ENCODE data around the gene BNC2.

Gene BNC2

DNA sequence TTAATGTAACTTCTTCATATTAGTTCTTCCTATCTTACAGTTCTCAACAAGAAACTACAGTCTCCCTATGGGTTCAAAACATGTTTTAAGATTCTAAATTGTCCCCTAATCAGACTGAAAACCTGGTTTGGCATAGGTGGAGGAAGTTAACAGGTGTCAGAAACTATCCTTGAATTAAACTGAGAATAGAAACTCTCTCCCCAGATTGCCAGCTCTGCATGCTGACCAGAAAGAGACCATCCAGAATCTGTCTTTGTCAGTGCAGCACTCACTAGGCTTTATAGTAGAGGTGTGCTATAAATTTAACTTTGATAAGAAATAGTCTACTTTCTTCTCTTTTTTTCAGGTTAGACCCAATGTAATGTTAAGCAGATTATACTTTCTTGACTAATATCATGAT is 63.8 kb downstream of the BNC2 start:
- H3K4me1 Mint-ChIP-seq: no peaks in the 10 kb centered on the region
- ATAC-seq: no peak
- H3K4me3 Mint-ChIP-seq: no peak overlapping the region
- H3K9me3 Mint-ChIP-seq: no peaks in the 10 kb centered on the region
- DNase-seq (ENCODE audit: low spot score in 2 of 2): no peak
- H3K36me3 Mint-ChIP-seq: no peaks in the 10 kb centered on the region
- no peak overlapping the region for H3K27ac Mint-ChIP-seq

DNA sequence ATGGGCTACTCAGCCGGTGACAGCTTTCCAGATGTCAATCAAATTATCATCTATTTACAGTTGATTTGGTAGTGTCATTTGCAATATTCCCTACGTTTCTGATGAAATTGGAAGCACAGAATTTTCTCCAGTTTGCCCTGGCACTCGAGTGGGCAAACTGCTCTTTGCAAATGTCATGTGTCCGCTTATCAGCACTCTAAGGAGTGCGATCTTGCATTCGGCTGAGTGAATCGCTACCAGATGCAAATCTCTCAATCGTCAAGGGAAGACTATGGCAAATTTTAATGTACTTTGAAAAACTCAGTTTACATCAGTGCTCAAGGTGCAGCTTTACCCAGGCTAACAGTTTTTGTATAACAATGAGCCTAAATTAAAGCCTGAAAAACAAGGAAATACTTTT is 66.8 kb downstream of the BNC2 start:
- no peaks in the 10 kb centered on the region for H3K9me3 Mint-ChIP-seq
- no peak for ATAC-seq
- no peaks in the 10 kb centered on the region for H3K36me3 Mint-ChIP-seq
- DNase-seq (ENCODE audit: low spot score in 2 of 2): no peak
- H3K4me1 Mint-ChIP-seq: no peaks in the 10 kb centered on the region
- H3K27ac Mint-ChIP-seq: no peak overlapping the region
- no peak overlapping the region for H3K4me3 Mint-ChIP-seq

DNA sequence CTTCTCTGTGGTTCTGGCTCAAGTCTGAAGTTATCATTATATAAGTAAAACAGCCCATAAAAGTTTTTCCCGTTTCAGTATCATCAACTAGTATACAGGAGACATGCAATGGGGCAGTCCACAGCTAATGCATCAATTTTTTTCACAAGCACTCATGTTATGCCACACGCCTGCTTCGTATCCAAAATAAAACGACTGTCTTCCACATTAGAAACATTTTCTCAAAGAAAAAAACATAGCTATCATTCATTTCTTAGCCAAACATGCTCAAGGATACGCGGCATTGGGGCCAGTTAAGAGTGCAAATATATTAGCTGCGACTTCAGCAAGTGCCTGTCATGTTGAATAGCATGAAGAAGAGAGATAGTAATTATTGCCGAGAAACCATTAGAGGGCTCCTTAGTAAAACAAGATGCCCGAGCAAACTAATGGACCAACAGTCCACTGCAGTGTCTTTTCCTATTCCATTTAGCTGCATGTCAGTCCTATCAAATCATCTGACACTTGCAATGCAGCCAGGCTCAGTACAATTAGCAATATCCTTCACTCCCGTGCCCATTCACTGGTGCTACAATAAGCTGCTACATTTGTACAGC is 68.5 kb downstream of the BNC2 start:
- H3K36me3 Mint-ChIP-seq: no peaks in the 10 kb centered on the region
- no peaks in the 10 kb centered on the region for H3K9me3 Mint-ChIP-seq
- ATAC-seq (no peak), DNase-seq (ENCODE audit: low spot score in 2 of 2) (no peak)
- no peaks in the 10 kb centered on the region for H3K4me1 Mint-ChIP-seq
- H3K4me3 Mint-ChIP-seq: no peak overlapping the region
- no peak overlapping the region for H3K27ac Mint-ChIP-seq

DNA sequence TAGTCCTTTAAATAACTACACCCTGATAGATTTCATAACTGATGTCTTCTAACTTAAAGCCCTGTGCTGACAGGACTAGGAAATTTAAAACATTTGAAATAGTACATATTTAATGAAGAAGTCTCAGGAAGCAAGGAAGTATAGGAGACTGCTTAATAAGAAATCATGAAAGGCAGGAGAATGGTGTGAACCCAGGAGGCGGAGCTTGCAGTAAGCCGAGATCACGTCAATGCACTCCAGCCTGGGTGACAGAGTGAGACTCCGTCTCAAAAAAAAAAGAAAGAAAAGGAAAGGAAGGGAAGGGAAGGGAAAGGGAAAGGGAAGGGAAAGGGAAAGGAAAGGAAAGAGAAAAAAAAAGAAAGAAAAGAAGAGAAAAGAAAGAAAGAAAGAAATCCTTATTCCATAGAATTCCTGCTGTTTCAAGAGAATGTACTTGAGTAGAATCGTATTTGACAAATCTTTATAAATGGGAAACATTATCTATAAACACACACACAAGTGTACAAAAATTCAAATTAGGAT is 74.1 kb downstream of the BNC2 start:
- H3K4me3 Mint-ChIP-seq: no peak overlapping the region
- DNase-seq (ENCODE audit: low spot score in 2 of 2) (no peak), ATAC-seq (no peak)
- peaks cover 4% of the 10 kb centered on the region for H3K9me3 Mint-ChIP-seq
- no peaks in the 10 kb centered on the region for H3K36me3 Mint-ChIP-seq
- H3K4me1 Mint-ChIP-seq: no peaks in the 10 kb centered on the region
- no peak overlapping the region for H3K27ac Mint-ChIP-seq

DNA sequence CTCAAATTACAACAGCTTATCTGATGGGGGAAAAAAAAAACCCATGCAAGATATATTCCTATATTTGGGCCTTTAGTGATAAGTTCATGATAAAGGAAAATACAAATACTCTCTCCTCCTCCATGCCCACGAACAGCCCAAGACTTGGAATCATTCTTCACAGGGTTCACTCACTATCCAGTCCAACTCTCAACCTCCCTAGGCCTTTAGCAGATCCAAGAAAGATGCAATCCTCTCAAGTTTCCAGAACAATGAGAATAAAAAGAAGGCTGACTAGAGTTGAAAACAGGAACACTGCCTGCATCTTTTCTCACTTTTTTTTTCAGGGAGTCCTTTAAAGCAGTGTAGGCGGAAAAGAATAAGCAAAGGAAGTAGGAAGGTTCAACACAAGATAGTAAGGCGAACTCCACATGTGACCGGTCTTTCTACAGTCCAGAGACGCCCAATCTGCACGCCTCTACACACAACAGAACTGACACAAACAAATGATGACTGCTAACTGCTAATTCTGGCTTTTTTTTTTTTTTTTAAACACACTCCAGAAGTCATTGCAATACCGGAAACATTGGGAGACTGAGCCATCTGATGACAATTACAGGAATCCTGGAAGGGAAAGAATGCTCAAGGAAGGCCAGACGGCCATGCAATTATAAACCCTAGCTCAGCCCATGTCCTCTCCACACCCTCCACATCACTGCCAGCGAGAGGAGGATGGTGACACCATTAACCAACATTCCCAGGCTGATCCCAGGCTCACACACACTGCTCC is 75.4 kb downstream of the BNC2 start:
- H3K4me3 Mint-ChIP-seq: no peak overlapping the region
- H3K36me3 Mint-ChIP-seq: no peaks in the 10 kb centered on the region
- no peak overlapping the region for H3K27ac Mint-ChIP-seq
- no peak for ATAC-seq
- H3K9me3 Mint-ChIP-seq: peaks cover 7% of the 10 kb centered on the region
- DNase-seq (ENCODE audit: low spot score in 2 of 2): no peak
- H3K4me1 Mint-ChIP-seq: no peaks in the 10 kb centered on the region

DNA sequence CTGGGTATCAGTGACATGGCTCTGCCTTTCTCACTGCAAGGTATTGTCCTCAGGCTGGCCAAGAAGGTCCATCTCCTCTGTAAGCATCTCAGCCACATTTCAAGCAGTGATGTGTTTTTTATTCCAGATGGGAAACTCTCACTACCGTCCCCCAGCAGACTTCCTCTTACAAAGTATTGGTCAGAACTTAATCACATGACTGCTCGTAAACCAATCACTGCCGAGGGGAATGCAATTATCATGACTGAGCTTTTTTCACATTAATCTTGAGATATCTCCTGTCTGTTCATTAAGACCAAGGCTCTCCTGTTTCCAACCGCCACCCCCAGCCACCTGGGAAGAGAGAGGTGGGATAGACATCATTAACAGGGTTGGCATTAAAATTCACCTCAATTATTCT is 76.4 kb downstream of the BNC2 start:
- ATAC-seq (no peak), DNase-seq (ENCODE audit: low spot score in 2 of 2) (no peak)
- Mint-ChIP-seq H3K27ac (no peak overlapping the region), H3K4me1 (no peaks in the 10 kb centered on the region), H3K4me3 (no peak overlapping the region), H3K9me3 (peaks cover 10% of the 10 kb centered on the region), H3K36me3 (no peaks in the 10 kb centered on the region)

DNA sequence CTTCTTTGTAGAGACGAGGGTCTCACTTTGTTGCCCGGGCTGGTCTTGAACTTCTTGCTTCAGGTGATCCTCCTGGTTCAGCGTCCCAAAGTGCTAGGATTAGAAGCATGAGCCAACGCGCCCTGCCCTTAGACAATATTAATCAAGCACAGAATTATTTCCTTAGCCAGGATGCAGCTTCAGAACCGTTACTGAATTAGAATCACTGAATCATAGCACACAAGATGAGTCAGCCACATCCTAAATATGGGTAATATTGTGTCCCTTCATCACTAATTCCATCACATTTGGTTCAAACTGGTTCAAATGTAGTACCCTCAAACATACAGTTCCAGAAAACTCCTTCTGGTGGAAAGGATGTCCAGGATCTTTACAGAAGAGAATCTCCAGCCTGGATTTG is 82.7 kb downstream of the BNC2 start:
- DNase-seq (ENCODE audit: low spot score in 2 of 2) (no peak), ATAC-seq (no peak)
- no peak overlapping the region for H3K4me3 Mint-ChIP-seq
- no peaks in the 10 kb centered on the region for H3K4me1 Mint-ChIP-seq
- H3K27ac Mint-ChIP-seq: no peak overlapping the region
- H3K36me3 Mint-ChIP-seq: no peaks in the 10 kb centered on the region
- H3K9me3 Mint-ChIP-seq: peaks cover 12% of the 10 kb centered on the region

DNA sequence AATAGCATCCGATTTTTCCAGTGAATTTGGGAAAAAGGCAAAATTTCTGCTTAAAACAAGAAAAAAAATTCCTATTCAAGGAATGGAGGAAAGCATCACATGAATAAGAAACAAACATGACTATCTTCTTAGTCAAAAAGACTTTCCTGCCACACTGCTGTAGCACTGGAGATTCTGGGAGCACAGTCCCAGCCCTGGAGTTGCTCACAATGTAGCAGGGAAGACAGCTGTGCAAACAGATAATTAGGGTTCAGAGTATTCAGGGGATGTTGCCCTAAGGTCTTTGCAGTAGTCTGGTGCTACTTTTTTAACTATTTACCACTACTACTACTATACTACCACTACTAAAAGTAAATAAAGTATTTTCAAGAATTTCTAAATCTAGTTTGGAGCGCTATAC is 86.5 kb downstream of the BNC2 start:
- Mint-ChIP-seq H3K4me3 (no peak overlapping the region), H3K36me3 (no peaks in the 10 kb centered on the region)
- ATAC-seq: no peak

DNA sequence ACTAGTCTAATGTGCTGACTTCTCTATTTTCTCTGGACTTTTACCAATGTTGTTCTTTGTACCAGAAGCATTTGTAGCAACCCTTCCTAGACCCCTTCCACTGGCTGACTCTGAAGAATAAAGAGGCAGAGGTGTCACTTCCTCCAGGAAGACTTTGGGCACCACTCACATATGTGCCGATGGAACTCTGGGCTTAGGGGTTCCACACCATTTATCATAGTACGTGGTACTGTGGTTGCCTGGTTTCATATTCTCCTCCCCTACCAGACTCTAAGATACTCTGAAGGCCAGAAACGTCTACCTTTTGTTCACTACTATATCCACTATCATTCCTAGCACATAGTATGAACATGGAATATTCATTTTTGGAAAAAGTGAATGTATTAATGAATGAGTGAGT is 88.0 kb downstream of the BNC2 start:
- Mint-ChIP-seq H3K27ac (no peak overlapping the region), H3K4me1 (no peaks in the 10 kb centered on the region), H3K36me3 (no peaks in the 10 kb centered on the region), H3K9me3 (peaks cover 6% of the 10 kb centered on the region), H3K4me3 (no peak overlapping the region)
- ATAC-seq (no peak), DNase-seq (ENCODE audit: low spot score in 2 of 2) (no peak)

More for the DNA sequence above, 86.5 kb downstream of the BNC2 start:
- no peaks in the 10 kb centered on the region for H3K4me1 Mint-ChIP-seq
- H3K9me3 Mint-ChIP-seq: peaks cover 6% of the 10 kb centered on the region
- no peak overlapping the region for H3K27ac Mint-ChIP-seq
- DNase-seq (ENCODE audit: low spot score in 2 of 2): no peak

DNA sequence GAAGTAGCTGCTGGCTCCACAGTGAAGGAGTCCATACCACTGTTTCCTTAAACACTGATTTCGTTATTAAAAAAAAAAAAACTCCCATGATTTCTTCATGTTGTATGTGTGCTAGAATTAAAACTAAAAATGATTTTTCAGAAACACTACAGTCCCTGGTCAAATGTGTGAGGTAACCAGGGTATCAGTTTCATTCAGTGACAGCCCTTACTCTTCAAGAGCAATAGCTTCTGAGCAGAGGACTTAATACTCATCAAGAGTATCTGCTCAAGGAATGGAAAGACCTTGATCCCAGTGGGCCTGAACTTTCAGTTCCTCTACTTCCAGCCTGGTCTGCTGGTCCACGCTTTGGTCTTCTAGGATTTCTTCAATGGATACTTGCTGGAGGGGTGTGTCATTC is 95.1 kb downstream of the BNC2 start:
- Mint-ChIP-seq H3K4me3 (no peak overlapping the region), H3K4me1 (no peaks in the 10 kb centered on the region), H3K9me3 (peaks cover 8% of the 10 kb centered on the region), H3K27ac (no peak overlapping the region), H3K36me3 (no peaks in the 10 kb centered on the region)
- ATAC-seq (no peak), DNase-seq (ENCODE audit: low spot score in 2 of 2) (no peak)

DNA sequence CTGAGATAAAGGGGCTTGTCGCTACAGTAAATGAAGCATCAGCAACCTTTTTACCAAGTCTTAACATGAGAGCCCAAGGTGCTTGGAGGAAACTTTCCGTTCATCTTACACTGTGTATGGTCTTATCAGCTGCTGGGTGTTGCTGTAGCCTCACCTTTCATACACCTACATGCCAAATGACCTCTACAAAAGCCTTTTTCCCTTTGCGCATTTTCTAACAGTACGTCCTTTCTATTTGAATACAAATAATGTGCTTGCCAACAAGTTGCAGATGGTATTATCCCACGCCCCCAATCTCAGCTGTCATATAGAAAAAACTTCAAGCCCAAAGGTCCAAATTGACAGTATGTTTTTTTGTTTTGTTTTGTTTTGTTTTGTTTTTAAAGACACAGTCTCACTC is 96.9 kb downstream of the BNC2 start:
- Mint-ChIP-seq H3K27ac (no peak overlapping the region), H3K9me3 (peaks cover 10% of the 10 kb centered on the region), H3K36me3 (no peaks in the 10 kb centered on the region), H3K4me1 (no peaks in the 10 kb centered on the region), H3K4me3 (no peak overlapping the region)
- DNase-seq (ENCODE audit: low spot score in 2 of 2) (no peak), ATAC-seq (no peak)

DNA sequence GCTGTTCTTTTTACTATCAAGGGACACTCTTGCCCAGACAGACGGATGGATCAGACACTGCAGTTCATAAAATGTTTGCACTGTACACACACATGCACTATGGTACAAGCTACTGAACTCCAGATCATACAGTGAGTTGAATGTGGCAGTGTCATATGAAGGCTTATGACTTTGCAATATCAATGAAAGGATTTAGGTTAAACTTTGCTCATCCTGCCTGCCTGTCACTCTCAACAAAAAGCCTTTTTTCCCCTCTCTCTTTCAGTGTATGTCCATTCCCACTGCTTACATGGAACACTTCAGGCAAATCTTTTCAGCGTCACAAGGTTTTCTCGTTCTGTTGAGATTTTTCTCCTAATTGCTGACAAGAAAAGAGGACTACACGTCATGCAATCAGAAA is 97.4 kb downstream of the BNC2 start:
- Mint-ChIP-seq H3K9me3 (peaks cover 14% of the 10 kb centered on the region), H3K27ac (no peak overlapping the region), H3K4me1 (no peaks in the 10 kb centered on the region), H3K4me3 (no peak overlapping the region), H3K36me3 (no peaks in the 10 kb centered on the region)
- no peak for DNase-seq (ENCODE audit: low spot score in 2 of 2)
- ATAC-seq: no peak

DNA sequence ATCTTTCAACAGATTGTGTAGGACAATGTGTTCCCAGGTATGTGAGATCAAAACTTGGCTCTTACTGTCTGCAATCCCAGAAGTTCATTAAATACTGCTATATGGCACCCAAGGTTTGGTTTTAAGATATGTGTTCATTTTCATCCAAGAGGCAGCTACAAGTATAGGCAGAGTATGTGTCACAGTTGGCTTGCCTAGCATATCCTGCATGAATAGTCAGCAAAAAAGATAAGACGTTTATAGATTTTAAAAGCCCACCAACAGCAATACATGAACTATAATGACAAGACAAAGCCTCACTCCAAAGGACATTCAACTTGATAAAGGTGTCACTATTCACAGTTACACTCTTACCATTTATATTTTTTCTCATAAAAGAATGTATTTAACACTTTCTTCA is 99.1 kb downstream of the BNC2 start:
- Mint-ChIP-seq H3K4me1 (no peaks in the 10 kb centered on the region), H3K4me3 (no peak overlapping the region), H3K27ac (no peak overlapping the region), H3K9me3 (peaks cover 8% of the 10 kb centered on the region), H3K36me3 (no peaks in the 10 kb centered on the region)
- no peak for DNase-seq (ENCODE audit: low spot score in 2 of 2)
- ATAC-seq: no peak

DNA sequence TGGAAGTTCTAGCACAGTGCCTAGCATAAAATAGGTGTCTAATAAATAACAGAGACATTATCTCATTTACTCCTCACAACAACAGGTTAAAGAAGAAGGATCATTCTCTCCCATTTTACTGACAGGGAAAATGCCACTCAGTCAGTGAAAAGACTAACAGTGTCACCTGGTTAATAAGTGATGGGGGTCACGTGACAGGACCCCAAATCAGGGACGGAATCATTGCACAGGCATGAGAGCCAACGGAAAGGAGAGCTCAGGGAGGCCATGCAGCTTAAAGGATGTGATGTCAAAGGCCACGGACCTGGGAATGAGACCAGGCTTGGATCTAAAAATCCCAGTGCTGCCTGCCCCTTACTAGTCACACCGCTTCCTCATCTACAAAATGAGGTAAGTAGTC is 101.2 kb downstream of the BNC2 start:
- Mint-ChIP-seq H3K36me3 (no peaks in the 10 kb centered on the region), H3K27ac (no peak overlapping the region), H3K4me3 (no peak overlapping the region), H3K4me1 (no peaks in the 10 kb centered on the region), H3K9me3 (peaks cover 6% of the 10 kb centered on the region)
- DNase-seq (ENCODE audit: low spot score in 2 of 2) (no peak), ATAC-seq (no peak)

DNA sequence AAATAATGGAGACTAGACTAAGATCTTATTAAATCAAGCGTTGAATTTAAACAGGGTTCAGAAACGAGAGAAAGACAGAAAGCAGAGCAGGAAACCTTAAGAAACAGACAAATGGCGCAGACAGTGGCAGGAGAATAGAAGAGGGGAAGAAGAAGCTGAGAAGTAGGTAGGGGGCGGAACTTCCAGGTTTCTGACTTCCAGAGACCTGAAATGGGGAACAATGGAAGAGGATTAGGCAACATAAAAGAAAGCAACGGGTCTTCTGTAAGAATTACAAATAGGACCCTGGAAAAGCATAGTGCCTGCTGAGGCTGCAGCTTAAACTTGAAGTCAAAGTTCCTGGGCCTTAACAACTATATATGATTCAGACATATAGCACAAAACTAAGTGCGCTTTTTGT is 101.7 kb downstream of the BNC2 start:
- H3K9me3 Mint-ChIP-seq: peaks cover 6% of the 10 kb centered on the region
- no peak overlapping the region for H3K4me3 Mint-ChIP-seq
- H3K36me3 Mint-ChIP-seq: no peaks in the 10 kb centered on the region
- ATAC-seq (no peak), DNase-seq (ENCODE audit: low spot score in 2 of 2) (no peak)
- H3K4me1 Mint-ChIP-seq: no peaks in the 10 kb centered on the region
- no peak overlapping the region for H3K27ac Mint-ChIP-seq

DNA sequence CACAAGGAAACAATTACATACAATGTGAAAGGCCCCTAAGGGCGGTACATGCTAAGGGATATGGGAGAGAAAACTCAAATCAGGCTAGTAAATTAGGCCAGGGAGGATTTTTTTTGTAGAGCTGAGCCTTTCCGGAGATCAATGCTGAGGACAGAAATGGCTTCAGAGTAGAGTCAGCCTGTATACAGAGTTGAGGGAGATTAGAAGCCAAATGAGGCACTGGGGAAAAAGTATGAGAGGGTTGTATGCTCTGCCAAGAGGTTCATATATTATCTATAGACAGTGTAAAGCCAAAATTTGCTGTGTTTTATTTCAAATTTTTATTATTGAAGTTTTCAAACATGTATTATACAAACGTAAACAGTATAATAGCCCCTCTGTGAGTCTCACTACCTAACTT is 103.1 kb downstream of the BNC2 start:
- H3K27ac Mint-ChIP-seq: no peak overlapping the region
- H3K4me3 Mint-ChIP-seq: no peak overlapping the region
- no peaks in the 10 kb centered on the region for H3K4me1 Mint-ChIP-seq
- DNase-seq (ENCODE audit: low spot score in 2 of 2): no peak
- ATAC-seq: no peak
- H3K36me3 Mint-ChIP-seq: no peaks in the 10 kb centered on the region
- H3K9me3 Mint-ChIP-seq: peaks cover 6% of the 10 kb centered on the region

Measured in stimulated activated effector memory CD8-positive, alpha-beta T cell treated with anti-CD3 and anti-CD28 coated beads, Interleukin-12 subunit alpha, Interleukin-12 subunit beta, amount 100 ng/mL, for 72 hours (primary cell).